Mesenchymal stem cell (in vitro differentiated cells and primary cell): ENCODE measurements around the gene CMYA5. TPM values are rescaled to one million over a fixed set of nuclear protein-coding genes. Genes with fewer than 3 reads are reported as not detected.

ENCODE experiments used
- DNase-seq: peaks from one replicate; pipeline ENCODE4 v3.0.0-alpha.2; 2013
- H2AFZ ChIP-seq: one replicate; pipeline ENCODE4 v1.6.1; 2013; ENCODE audit warnings: low read depth, mild to moderate bottlenecking, control low read depth, inconsistent platforms, low read length, moderate library complexity
- H2AK5ac ChIP-seq: 2 replicates; pipeline ENCODE4 v1.6.1; 2013; ENCODE audit warnings: low read length, moderate library complexity, mild to moderate bottlenecking, inconsistent platforms; ENCODE audit not compliant: severe bottlenecking
- H2BK120ac ChIP-seq: one replicate; pipeline ENCODE4 v1.6.1; 2013; ENCODE audit warnings: low read depth, mild to moderate bottlenecking, inconsistent platforms, low read length, moderate library complexity
- H2BK12ac ChIP-seq, 2 experiments: one replicate each; pipeline ENCODE4 v1.6.1; 2013; ENCODE audit warnings: inconsistent platforms in 2 of 2, low read length in 2 of 2, mild to moderate bottlenecking in 2 of 2, moderate library complexity in 2 of 2, control low read depth in 1 of 2
- H2BK15ac ChIP-seq: one replicate; pipeline ENCODE4 v1.6.1; 2013; ENCODE audit warnings: mild to moderate bottlenecking, low read depth, inconsistent platforms; ENCODE audit not compliant: poor library complexity, severe bottlenecking
- H2BK5ac ChIP-seq: 2 replicates; pipeline ENCODE4 v1.6.1; 2013; ENCODE audit warnings: low read depth, mild to moderate bottlenecking, low read length, control low read depth, inconsistent platforms; ENCODE audit not compliant: poor library complexity, severe bottlenecking
- H3K14ac ChIP-seq, 2 experiments: one replicate each; pipeline ENCODE4 v1.6.1; 2013; ENCODE audit warnings: inconsistent platforms in 2 of 2, low read length in 2 of 2, control low read depth in 1 of 2, mild to moderate bottlenecking in 1 of 2, moderate library complexity in 1 of 2
- H3K18ac ChIP-seq, 2 experiments: one replicate each; pipeline ENCODE4 v1.6.1; 2013; ENCODE audit warnings: inconsistent platforms in 2 of 2, low read length in 2 of 2, control low read depth in 1 of 2, low read depth in 1 of 2, mild to moderate bottlenecking in 1 of 2
- H3K23ac ChIP-seq, 2 experiments: one replicate each; pipeline ENCODE4 v1.6.1; 2013; ENCODE audit warnings: inconsistent platforms in 2 of 2, low read length in 2 of 2, mild to moderate bottlenecking in 2 of 2, moderate library complexity in 2 of 2, control low read depth in 1 of 2
- H3K27ac ChIP-seq: 2 replicates; pipeline ENCODE4 v1.5.1; 2013; ENCODE audit warnings: mild to moderate bottlenecking, moderate library complexity, low read length, control low read depth, inconsistent platforms; ENCODE audit not compliant: poor library complexity, severe bottlenecking
- H3K27me3 ChIP-seq, 2 experiments: 2 replicates each; pipeline versions ENCODE4 v1.6.1 to v1.7.0; 2013; ENCODE audit warnings: low read length in 2 of 2, mild to moderate bottlenecking in 2 of 2, moderate library complexity in 2 of 2, control low read depth in 1 of 2, inconsistent platforms in 1 of 2; ENCODE audit not compliant: control insufficient read depth in 1 of 2, insufficient read depth in 1 of 2
- H3K36me3 ChIP-seq, 2 experiments: 2 replicates each; pipeline versions ENCODE4 v1.6.1 to v1.7.0; 2013; ENCODE audit warnings: low read length in 2 of 2, control low read depth in 1 of 2, inconsistent platforms in 1 of 2, low read depth in 1 of 2, mild to moderate bottlenecking in 1 of 2; ENCODE audit not compliant: insufficient read depth in 2 of 2, control insufficient read depth in 1 of 2
- H3K4ac ChIP-seq, 2 experiments: one replicate each; pipeline ENCODE4 v1.6.1; 2013; ENCODE audit warnings: inconsistent platforms in 2 of 2, low read length in 2 of 2, mild to moderate bottlenecking in 2 of 2, moderate library complexity in 2 of 2, control low read depth in 1 of 2, low read depth in 1 of 2
- H3K4me1 ChIP-seq: 2 replicates; pipeline ENCODE4 v1.6.1; 2013; ENCODE audit warnings: low read depth, low read length, control low read depth; ENCODE audit not compliant: control insufficient read depth, insufficient read depth
- H3K4me2 ChIP-seq: 2 replicates; pipeline ENCODE4 v1.6.1; 2013; ENCODE audit warnings: low read length, mild to moderate bottlenecking, inconsistent platforms; ENCODE audit not compliant: poor library complexity, severe bottlenecking
- H3K4me3 ChIP-seq, 2 experiments: 2 replicates each; pipeline versions ENCODE4 v1.5.1 to v1.7.0; 2013; ENCODE audit warnings: low read length in 2 of 2, mild to moderate bottlenecking in 2 of 2, control low read depth in 1 of 2, low read depth in 1 of 2; ENCODE audit not compliant: insufficient read depth in 1 of 2
- H3K79me1 ChIP-seq: replicated peaks from 2 replicates; pipeline ENCODE4 v1.6.1; 2013; ENCODE audit warnings: mild to moderate bottlenecking, control low read depth, low read length, inconsistent platforms; ENCODE audit not compliant: poor library complexity, severe bottlenecking
- H3K9ac ChIP-seq: 2 replicates; pipeline ENCODE4 v1.7.0; 2013; ENCODE audit warnings: mild to moderate bottlenecking, low read length, moderate library complexity
- H3K9me3 ChIP-seq: 2 replicates; pipeline ENCODE4 v1.7.0; 2013; ENCODE audit warnings: mild to moderate bottlenecking, low read length; ENCODE audit not compliant: control insufficient read depth
- H4K8ac ChIP-seq: one replicate; pipeline ENCODE4 v1.6.1; 2013; ENCODE audit warnings: inconsistent platforms, mild to moderate bottlenecking, low read length, moderate library complexity
- H4K91ac ChIP-seq: one replicate; pipeline ENCODE4 v1.6.1; 2013; ENCODE audit warnings: mild to moderate bottlenecking, low read length, inconsistent platforms
- WGBS: methylation state at CpG from one replicate; pipeline ENCODE4 v1.1.7; 2013; ENCODE audit warnings: mixed read lengths; 5-methylcytosine and 5-hydroxymethylcytosine counted together
- small RNA-seq: library from polyadenylated mRNA; stranded (forward); fragments of <200 nt; extraction: miRNeasy Mini kit (QIAGEN cat#:217004); gene quantifications from one replicate; pipeline ENCODE3, GENCODE V24; 2013; ENCODE audit warnings: low read depth

CMYA5 gene

DNA sequence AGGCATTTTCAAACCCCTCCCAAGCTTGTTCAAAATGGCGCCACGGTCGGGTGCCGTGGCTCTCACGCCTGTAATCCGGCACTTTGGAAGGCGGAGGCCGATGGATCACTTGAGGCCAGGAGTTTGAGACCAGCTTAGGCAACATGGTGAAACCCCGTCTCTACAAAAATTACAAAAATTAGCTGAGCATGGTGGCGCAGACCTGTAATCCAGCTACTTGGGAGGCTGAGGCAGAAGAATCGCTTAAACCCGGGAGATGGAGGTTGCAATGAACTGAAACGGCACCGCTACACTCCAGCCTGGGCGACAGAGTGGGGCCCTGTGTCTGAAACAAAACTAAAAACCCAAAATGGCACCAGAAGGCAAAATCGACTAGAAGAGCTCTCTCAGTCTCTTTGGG, 159.4 kb downstream of the CMYA5 start:
- Histone ChIP-seq H2BK15ac (no peak overlapping the region), H3K27ac (no peak overlapping the region), H3K4ac (no peak overlapping the region), H3K4me3 (no peak overlapping the region), H3K14ac (no peak overlapping the region), H3K4me1 (peaks cover under 1% of the 10 kb centered on the region), H2BK5ac (no peak overlapping the region), H2AK5ac (no peak overlapping the region), H2BK120ac (no peak overlapping the region), H3K27me3 (peaks cover 0 to 6% of the 10 kb centered on the region in 2 experiments), H3K36me3 (no peaks in the 10 kb centered on the region), H3K18ac (no peak overlapping the region), H4K91ac (no peak overlapping the region), H3K4me2 (no peak overlapping the region), H2AFZ (no peak overlapping the region), H2BK12ac (no peak overlapping the region), H4K8ac (no peak overlapping the region), H3K9me3 (no peaks in the 10 kb centered on the region), H3K23ac (no peak overlapping the region), H3K9ac (no peak overlapping the region), H3K79me1 (no peaks in the 10 kb centered on the region)
- no peak for DNase-seq
- 96% methylated on average over 16 of the region's 16 CpGs for WGBS

Small RNA genes lying within 50 kb of the gene (small RNA-seq; reads per million reads assigned to genes)
- not detected for gene AC008496.1
